ENCODE measurements around the gene SND1. TPM values are rescaled to one million over a fixed set of nuclear protein-coding genes. Genes with fewer than 3 reads are reported as not detected.

The SND1 gene
- total and polyA plus RNA-seq, 2 of the 4 experiments (the other 2 are of a cell fraction): 154 to 294 TPM

DNA sequence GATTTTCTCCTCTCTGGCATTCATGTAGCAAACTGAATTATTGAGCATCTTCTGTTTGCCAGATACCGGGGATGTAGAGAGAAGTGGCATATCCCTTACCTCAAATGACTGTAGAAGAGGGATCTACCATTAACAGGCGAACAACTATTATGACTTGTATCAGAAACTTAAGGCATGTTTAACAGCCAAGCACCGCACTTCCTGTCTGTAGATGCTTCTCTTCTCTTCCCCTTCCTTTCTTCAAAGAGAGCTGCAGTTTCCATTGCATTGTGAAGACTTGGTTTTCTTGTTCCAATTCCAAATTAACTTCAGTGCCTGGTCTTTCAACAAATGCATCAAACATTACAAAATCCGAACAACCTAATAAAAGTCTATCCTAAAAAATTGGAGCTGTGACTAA is 330.0 kb downstream of the SND1 start:
- CTCF ChIA-PET: interaction anchor here (0.6 kb wide), 1 partner anchor 34 kb away, joined by 3 read pairs; no protein-coding TSS in a partner anchor
- H3K56ac ChIP-seq (ENCODE audit: extremely low read depth, insufficient read depth, low read length): no peak overlapping the region
- H2BK20ac ChIP-seq (ENCODE audit: low read depth, low read length): no peak overlapping the region
- H4K8ac ChIP-seq (ENCODE audit: low read depth in 2 of 2, low read length in 2 of 2): no peak overlapping the region
- H2AK9ac ChIP-seq (replicated peaks; ENCODE audit: low read depth, low read length, poor library complexity): no peak overlapping the region
- peaks cover 6% of the 10 kb centered on the region for H3K9me3 ChIP-seq (ENCODE audit: control insufficient read depth, insufficient read depth, low read length)
- DNase-seq (no peak), ATAC-seq (ENCODE audit: low read depth) (no peak)
- WGBS, 2 experiments (ENCODE audit: extremely low coverage in 2 of 2, insufficient read length in 1 of 2): 100% methylated on average over 1 of the region's 4 CpGs; no CpG with 5 or more reads in 1 of the 2 experiments
- no peaks in the 10 kb centered on the region for H3K27me3 ChIP-seq (ENCODE audit: control insufficient read depth, insufficient read depth, low read length)
- H2AK5ac ChIP-seq (ENCODE audit: low read depth, low read length): no peak overlapping the region
- no peak overlapping the region for H3K4ac ChIP-seq (ENCODE audit: low read depth, low read length)
- peaks cover 26 to 64% of the 10 kb centered on the region in 2 experiments for H3K79me1 ChIP-seq (ENCODE audit: low read depth in 1 of 2, low read length in 2 of 2)
- no peak overlapping the region for H2BK15ac ChIP-seq (ENCODE audit: low read depth, low read length)
- no peaks in the 10 kb centered on the region for H3K4me1 ChIP-seq (ENCODE audit: control insufficient read depth, insufficient read depth, low read length)
- POLR2A ChIA-PET (ENCODE audit: unreplicated experiment): no interaction called here
- no peak for TF ChIP-seq RFX5 (IDR thresholded peaks at IDR 0.05; ENCODE audit: low read depth, low read length)
- TF ChIP-seq NFE2L2 (IDR thresholded peaks at IDR 0.05; ENCODE audit: low read depth, low read length): no peak
- no peak for TF ChIP-seq CHD1 (IDR thresholded peaks at IDR 0.05; ENCODE audit: low read depth, low read length)
- no peak for TF ChIP-seq SMC3 (IDR thresholded peaks at IDR 0.05; ENCODE audit: low read depth, low read length)
- TF ChIP-seq, protein P1, sequence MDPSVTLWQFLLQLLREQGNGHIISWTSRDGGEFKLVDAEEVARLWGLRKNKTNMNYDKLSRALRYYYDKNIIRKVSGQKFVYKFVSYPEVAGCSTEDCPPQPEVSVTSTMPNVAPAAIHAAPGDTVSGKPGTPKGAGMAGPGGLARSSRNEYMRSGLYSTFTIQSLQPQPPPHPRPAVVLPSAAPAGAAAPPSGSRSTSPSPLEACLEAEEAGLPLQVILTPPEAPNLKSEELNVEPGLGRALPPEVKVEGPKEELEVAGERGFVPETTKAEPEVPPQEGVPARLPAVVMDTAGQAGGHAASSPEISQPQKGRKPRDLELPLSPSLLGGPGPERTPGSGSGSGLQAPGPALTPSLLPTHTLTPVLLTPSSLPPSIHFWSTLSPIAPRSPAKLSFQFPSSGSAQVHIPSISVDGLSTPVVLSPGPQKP (IDR thresholded peaks at IDR 0.05; ENCODE audit: borderline replicate concordance, low read depth, low read length): no peak
- TF ChIP-seq MAFK (IDR thresholded peaks at IDR 0.05; ENCODE audit: low read depth, low read length): no peak
- TF ChIP-seq FOS (IDR thresholded peaks at IDR 0.05; ENCODE audit: low read depth, low read length): no peak
- no peak for TF ChIP-seq RAD21 (IDR thresholded peaks at IDR 0.05; ENCODE audit: low read length)
- no peak for TF ChIP-seq POLR2A (IDR thresholded peaks at IDR 0.05; ENCODE audit: low read depth, low read length)
- TF ChIP-seq BHLHE40 (IDR thresholded peaks at IDR 0.05; ENCODE audit: low read depth, low read length): no peak
- peaks cover 25% of the 10 kb centered on the region for H4K20me1 ChIP-seq (ENCODE audit: insufficient read depth, low read length)
- H2BK120ac ChIP-seq (ENCODE audit: low read depth, low read length): no peak overlapping the region
- intact Hi-C loops (cut with micrococcal nuclease): no loop called here
- no peak overlapping the region for H2BK5ac ChIP-seq (ENCODE audit: low read depth, low read length, poor library complexity, severe bottlenecking)
- H4K91ac ChIP-seq (ENCODE audit: insufficient read depth, low read depth, low read length): no peak overlapping the region
- in situ Hi-C loops (cut with MboI; ENCODE audit: low sequenced_read_pairs): no loop called here
- H3K23ac ChIP-seq (ENCODE audit: low read depth, low read length): no peak overlapping the region
- H3K4me2 ChIP-seq (ENCODE audit: low read depth, low read length): no peak overlapping the region
- H3K9me1 ChIP-seq (ENCODE audit: insufficient read depth, low read length): peaks cover 14% of the 10 kb centered on the region
- H3K14ac ChIP-seq (replicated peaks; ENCODE audit: low read depth, low read length): no peak overlapping the region
- H4K5ac ChIP-seq (ENCODE audit: low read depth, low read length): no peak overlapping the region
- no peak overlapping the region for H2AFZ ChIP-seq (replicated peaks; ENCODE audit: low read length, poor library complexity)
- H3K4me3 ChIP-seq (ENCODE audit: insufficient read depth, low read depth, low read length): no peak overlapping the region
- H3K9ac ChIP-seq (ENCODE audit: low read depth, low read length): no peak overlapping the region
- dilution Hi-C loops (cut with HindIII; ENCODE audit: low sequenced_read_pairs, unreplicated experiment): no loop called here
- H3K18ac ChIP-seq (ENCODE audit: low read depth, low read length): no peak overlapping the region
- H3K27ac ChIP-seq (ENCODE audit: insufficient read depth, low read length): no peak overlapping the region
- no TSS peak for BruUV-seq (replicated peaks)
- peaks cover 2% of the 10 kb centered on the region for H3K36me3 ChIP-seq (ENCODE audit: control insufficient read depth, insufficient read depth, low read length)
